Measurements from ENCODE around the gene ZNF33B.

DNA sequence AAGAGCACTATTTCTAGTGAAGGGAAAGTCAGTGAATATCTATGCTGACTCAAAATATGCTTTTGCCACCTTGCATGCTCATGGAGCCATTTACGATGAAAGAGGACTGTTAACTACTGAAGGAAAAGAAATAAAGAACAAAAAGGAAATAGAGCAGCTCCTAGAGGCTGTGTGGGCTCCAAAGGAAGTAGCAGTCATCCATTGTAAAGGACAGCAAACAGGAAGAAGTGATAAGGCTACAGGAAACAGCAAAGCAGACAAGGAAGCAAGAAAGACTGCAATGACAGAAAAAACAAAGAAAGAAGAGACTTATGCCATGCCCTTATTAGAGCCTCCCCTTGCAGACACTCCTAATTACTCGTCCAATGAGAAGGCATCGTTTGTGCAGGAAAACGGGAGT, 12.0 kb upstream of the ZNF33B start:
- TF ChIP-seq, protein P1, sequence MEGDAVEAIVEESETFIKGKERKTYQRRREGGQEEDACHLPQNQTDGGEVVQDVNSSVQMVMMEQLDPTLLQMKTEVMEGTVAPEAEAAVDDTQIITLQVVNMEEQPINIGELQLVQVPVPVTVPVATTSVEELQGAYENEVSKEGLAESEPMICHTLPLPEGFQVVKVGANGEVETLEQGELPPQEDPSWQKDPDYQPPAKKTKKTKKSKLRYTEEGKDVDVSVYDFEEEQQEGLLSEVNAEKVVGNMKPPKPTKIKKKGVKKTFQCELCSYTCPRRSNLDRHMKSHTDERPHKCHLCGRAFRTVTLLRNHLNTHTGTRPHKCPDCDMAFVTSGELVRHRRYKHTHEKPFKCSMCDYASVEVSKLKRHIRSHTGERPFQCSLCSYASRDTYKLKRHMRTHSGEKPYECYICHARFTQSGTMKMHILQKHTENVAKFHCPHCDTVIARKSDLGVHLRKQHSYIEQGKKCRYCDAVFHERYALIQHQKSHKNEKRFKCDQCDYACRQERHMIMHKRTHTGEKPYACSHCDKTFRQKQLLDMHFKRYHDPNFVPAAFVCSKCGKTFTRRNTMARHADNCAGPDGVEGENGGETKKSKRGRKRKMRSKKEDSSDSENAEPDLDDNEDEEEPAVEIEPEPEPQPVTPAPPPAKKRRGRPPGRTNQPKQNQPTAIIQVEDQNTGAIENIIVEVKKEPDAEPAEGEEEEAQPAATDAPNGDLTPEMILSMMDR (IDR thresholded peaks at IDR 0.05; ENCODE audit: poor library complexity): no peak
- no peak for TF ChIP-seq EZH2phosphoT487 (IDR thresholded peaks at IDR 0.05; ENCODE audit: low read depth, severe bottlenecking, unreplicated experiment)

Data from hepatocyte (in vitro differentiated cells).